Measurements from ENCODE around the gene CMTR2.
"Not testable (repeated sequence)": the region's sequence is repeated elsewhere in the genome, so short reads cannot be mapped to it uniquely, and the experiment has no call there.

CMTR2 gene, protein sequence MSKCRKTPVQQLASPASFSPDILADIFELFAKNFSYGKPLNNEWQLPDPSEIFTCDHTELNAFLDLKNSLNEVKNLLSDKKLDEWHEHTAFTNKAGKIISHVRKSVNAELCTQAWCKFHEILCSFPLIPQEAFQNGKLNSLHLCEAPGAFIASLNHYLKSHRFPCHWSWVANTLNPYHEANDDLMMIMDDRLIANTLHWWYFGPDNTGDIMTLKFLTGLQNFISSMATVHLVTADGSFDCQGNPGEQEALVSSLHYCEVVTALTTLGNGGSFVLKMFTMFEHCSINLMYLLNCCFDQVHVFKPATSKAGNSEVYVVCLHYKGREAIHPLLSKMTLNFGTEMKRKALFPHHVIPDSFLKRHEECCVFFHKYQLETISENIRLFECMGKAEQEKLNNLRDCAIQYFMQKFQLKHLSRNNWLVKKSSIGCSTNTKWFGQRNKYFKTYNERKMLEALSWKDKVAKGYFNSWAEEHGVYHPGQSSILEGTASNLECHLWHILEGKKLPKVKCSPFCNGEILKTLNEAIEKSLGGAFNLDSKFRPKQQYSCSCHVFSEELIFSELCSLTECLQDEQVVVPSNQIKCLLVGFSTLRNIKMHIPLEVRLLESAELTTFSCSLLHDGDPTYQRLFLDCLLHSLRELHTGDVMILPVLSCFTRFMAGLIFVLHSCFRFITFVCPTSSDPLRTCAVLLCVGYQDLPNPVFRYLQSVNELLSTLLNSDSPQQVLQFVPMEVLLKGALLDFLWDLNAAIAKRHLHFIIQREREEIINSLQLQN
- total RNA-seq: 14.2 to 68.1 (median 30.1) reads per million in 17 experiments

- peak; percentile 97 to 99 (median 98) for DNase-seq
Observed at GRCh38 chr16:71288890-71289731, at the start of gene CMTR2. TSS of gene CMTR2 (minus strand) at chr16:71289402. CDS start at chr16:71285920, 3,482 bp downstream.

GRCh38 chr16:71338632-71339031 lies 49.4 kb upstream of the CMTR2 start:
- DNase-seq: no peak

- no peak for DNase-seq
Observed at GRCh38 chr16:71338193-71338592, 49.0 kb upstream of the CMTR2 start.

- no peak for DNase-seq
Observed at GRCh38 chr16:71337631-71338030, 48.4 kb upstream of the CMTR2 start.

- DNase-seq: no peak
Observed at GRCh38 chr16:71328151-71328550, 38.9 kb upstream of the CMTR2 start.

DNA sequence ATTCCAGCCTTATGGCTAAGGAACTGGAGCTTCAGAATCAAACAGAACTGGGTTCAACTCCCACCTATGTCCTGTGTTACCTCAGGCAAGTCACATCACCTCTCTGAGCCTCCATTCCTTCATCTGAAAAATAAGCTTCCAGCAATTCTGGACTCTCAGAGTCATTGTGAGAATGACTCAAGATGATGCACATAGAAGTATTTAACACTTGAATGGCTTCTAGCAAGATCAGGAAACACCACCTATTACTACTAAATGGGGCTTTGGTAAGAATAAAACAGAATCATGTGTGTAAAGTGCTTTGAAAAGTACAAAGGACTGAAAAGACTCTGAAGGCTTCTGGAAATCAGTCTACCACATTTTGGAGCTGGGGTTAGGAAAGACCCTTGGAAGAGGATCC lies 38.5 kb upstream of the CMTR2 start:
- no peak for DNase-seq

DNA sequence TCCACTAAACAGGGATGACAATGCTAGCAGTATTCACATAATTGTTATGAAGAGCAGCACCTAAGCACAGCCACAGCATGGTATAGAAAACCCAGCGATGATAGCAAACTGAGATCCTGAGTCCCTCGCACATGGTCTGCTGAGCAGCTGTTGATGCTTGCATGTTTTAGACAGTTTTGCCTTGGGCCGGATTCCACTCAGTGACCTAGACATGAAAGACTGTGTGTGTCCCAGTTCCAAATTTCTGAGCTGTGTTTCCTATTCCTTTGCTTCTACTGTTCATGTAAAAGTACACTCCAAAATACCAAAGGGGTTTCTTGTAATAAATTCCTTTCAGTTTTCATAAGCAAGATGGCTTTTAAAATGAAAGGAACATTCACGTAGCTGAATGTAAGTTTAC lies 30.8 kb upstream of the CMTR2 start:
- DNase-seq: no peak

DNA sequence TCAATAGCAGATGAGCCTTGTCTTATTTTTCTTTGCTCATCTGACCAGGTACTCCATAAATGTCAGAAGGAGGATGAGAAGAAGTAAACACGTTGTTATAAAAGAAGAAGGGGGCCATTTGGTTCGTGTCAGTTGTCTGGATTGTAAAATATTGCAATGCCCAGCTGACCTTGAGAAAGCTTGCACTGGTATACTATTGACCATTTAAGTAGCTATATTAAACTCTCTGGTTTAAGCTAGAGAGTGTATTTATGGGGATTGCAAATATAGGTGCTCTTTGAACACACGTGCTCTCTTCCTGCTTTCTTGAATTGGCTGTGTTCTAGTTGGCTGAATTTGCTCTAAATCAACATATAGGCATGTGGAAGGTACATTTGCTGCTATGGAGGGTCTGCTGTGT lies 26.1 kb upstream of the CMTR2 start:
- DNase-seq: no peak

- not testable (repeated sequence) for DNase-seq
Observed at GRCh38 chr16:71313591-71313990, 24.4 kb upstream of the CMTR2 start.

DNA sequence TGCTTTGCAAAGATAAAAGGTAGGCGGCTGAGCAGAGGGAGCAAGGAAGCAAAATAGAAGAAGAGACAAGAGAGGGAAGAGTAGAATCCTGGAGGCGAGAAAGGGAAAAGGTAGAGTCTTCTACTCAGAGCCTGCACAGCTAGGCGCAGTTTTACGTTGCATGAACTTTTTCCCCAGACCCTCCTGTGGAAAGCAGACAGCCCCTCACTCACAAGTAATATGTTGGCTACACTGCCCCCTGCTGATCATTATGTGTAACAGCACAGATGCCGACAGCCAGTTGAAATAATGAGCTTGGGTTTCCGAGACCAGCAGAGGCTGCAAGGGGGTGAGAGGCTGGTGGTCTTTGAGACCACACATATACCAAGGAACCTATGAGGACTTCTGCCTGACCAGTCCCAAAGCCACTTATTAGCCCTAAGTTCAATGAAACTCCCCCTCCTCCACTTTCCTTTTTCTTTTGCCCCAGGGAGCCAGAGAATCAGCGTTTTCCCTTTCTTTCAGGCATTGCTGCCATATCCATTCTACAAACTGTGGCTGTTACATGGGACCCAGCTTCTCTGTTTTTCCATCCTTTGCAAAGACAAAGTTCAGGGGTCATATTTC lies 22.5 kb upstream of the CMTR2 start:
- DNase-seq: peak; percentile 41 to 55 (median 42)

GRCh38 chr16:71303938-71304337 lies 14.7 kb upstream of the CMTR2 start:
- no peak for DNase-seq

DNA sequence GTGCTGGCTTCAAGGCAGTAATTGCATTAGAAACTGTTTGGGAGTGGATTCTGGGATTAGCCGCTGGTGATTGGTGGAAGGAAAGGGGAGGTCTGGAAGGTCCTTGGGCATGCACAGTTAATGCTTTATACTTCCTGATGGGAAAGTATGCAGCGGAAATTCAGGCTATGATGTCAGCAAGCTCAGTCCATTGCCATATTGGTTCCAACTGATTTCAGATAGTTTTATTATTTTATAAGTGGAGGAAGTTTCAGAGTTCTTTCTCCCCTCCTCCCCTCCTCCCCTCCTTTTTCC lies 8.1 kb upstream of the CMTR2 start:
- DNase-seq: no peak

- DNase-seq: peak; percentile 15 to 28 (median 19)
Observed at GRCh38 chr16:71296584-71297340, 7.6 kb upstream of the CMTR2 start.

DNA sequence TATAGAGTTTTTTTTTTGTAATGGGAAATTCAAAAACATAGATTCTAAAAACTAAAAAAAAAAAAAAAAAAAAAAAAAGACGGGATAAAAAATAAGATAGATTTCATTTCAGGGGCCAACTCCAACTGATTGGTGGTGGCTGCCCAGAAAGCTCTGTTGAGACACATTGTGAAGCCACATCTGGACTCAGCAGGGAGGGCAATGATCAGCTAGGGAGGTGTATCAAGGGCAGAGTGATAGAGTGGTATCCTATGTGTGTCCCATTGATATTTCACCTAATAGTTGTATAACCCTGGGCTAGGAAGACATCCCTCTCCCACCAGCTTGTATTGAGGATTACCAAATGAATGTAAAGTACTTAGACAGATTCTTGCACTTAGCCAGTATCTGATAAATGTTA lies 6.7 kb upstream of the CMTR2 start:
- DNase-seq: no peak

- no peak for DNase-seq
Observed at GRCh38 chr16:71293919-71294318, 4.7 kb upstream of the CMTR2 start.

- not testable (repeated sequence) for DNase-seq
Observed at GRCh38 chr16:71292095-71292494, 2.9 kb upstream of the CMTR2 start.

DNA sequence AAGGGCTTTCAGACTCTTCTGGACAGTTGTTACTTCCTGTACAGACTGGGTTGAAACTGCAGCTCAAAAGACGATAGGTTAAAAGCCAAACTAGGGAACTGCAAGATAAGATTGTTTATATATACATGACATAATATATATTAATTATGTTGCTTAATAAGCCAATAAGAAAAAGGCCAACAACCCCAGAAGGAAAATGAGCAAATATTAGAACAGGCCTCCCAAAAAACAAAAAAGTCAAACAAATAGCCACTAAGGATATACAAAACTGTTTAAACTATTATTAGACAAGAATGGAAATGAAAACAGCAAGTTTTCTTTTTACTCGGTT lies 495 bp upstream of the CMTR2 start:
- DNase-seq: no peak

DNA sequence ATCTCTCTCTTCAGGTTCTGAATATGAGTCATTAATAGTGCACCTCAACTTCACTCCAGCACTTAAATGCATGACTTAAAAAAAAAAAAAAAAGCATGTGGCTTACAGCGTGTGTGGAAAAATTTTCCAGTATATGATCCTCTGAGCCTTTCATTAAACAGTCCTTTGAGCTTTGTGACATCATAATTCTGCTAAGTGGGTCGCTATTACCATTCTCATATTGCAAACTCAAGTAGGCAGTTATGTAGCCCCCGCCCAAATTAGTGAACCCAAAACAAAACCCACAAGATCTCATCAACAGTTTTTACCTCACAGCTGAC lies 672 bp downstream of the CMTR2 start:
- peak in 1 of 4 experiments; percentile 2 for DNase-seq

DNA sequence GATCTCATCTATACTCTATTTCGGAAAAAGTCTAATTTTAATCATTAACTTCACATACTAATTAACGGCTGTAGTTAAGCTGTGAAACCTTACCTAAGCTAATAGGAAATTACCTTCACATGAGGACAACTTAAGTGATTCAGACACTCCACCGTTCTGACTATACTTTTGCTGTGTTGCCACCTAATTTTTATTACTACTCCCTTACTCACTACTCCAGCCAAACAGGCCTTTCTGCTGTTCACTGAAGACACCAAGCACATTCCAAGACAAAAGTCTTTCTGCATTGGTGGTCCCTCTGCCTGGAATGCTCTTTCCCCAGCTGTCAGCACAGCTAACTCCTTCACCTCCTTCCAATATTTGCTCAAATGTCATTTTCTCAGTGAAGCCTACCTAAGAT lies 1.3 kb downstream of the CMTR2 start:
- no peak for DNase-seq

DNA sequence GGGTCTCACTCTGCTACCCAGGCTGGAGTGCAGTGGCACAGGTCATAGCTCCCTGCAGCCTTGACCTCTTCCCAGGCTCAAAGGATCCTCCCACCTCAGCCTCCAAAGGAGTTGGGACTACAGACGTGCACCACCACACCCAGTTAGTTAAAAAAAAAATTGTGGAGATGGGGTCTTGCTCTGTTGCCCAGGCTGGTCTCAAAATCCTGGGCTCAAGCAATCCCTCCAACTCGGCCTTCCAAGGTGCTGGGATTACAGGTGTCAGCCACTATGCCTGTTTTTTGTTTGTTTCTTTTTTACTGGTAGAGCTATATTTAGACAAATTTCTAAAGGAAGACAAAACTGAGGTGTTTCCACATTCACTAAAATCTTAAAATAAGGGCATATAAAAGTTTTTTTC lies 1.7 kb downstream of the CMTR2 start:
- no peak for DNase-seq

DNA sequence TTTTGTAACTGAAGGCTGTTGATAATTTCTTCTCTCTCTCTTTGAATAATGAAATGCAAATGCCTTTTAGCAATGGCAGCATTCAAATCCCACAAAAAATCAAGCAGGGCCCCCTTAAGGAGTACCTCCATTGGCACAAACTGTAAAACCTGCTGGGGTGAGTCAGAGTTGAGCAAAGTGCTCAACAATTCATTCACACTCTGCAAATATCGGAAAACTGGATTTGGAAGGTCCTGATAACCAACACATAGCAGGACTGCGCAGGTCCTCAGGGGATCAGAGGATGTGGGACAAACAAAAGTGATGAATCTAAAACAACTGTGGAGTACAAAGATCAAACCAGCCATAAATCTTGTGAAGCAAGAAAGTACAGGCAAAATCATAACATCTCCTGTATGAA lies 5.6 kb downstream of the CMTR2 start:
- no peak for DNase-seq

DNA sequence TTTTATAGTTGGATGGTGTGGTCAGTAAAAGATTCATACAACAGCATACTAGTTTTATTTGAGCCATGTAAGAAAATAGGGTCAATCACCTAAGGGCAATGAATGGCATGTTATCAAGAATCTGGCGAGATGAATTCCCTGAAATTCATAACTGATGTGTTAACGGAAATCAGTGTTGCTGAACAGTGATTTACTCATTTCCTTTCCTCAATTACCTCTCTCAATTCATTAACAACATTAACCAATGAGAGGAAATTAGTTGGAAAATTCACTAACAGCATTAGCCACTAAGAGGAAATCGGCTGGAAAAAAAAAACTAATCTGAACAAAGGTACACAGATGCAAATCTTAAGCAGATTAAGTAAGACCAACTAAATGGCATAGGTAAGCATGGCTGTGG lies 6.3 kb downstream of the CMTR2 start:
- DNase-seq: no peak
